MM.1S (cell line): ENCODE results near the gene SHROOM3.

Source experiments
- EZH2 ChIP-seq: fragments of 300-600 bp; sonication (generic); optimal IDR thresholded peaks from 2 replicates; pipeline ENCODE3; 2017; ENCODE audit warnings: low read depth, mild to moderate bottlenecking, antibody characterized with exemption, low read length, mixed read lengths
- TF ChIP-seq, protein P1 (sequence below): fragments of 300-600 bp; sonication (generic); IDR thresholded peaks from 2 replicates; pipeline ENCODE4 v1.5.1; 2016; ENCODE audit warnings: antibody characterized with exemption, low read length, mixed read lengths

DNA sequence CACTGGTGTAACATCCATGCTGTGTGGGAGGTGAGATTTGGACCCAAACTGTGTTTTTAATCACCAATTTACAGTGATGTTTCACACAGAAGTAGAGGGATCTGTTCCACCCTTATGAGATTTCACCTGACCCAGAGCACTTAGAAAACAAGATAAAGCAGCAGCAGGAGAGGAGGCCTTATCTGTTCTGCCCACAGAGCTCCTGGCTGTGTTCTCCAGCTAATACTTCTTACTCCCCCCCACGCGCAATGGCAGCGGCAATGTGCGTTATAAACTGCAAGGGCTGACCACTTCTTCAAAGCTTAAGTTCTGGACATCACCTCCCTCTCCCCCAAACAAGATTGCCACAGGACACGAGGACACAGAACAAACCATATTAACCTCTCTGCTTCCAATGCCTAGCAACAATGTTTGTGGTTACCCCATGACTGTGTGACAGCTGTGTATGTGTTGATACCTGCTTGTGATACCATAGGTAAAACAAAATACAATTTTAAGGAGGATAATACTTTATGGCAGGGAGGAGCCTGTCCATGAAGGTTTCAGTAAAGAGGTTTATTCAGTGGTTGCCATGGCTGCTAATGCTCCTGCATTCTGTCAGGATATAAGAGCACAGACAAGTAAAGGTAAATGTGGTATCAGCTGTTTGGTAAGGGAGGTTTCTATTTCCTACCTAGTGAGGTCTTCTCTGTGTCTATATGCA lies 252.9 kb downstream of the SHROOM3 start:
- TF ChIP-seq, protein P1, sequence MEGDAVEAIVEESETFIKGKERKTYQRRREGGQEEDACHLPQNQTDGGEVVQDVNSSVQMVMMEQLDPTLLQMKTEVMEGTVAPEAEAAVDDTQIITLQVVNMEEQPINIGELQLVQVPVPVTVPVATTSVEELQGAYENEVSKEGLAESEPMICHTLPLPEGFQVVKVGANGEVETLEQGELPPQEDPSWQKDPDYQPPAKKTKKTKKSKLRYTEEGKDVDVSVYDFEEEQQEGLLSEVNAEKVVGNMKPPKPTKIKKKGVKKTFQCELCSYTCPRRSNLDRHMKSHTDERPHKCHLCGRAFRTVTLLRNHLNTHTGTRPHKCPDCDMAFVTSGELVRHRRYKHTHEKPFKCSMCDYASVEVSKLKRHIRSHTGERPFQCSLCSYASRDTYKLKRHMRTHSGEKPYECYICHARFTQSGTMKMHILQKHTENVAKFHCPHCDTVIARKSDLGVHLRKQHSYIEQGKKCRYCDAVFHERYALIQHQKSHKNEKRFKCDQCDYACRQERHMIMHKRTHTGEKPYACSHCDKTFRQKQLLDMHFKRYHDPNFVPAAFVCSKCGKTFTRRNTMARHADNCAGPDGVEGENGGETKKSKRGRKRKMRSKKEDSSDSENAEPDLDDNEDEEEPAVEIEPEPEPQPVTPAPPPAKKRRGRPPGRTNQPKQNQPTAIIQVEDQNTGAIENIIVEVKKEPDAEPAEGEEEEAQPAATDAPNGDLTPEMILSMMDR: no peak
- no peak for TF ChIP-seq EZH2
